GM19397 (cell line): ENCODE data around the gene APCDD1.
A peak's percentile ranks its signal among the peaks of the same experiment; 100 is the strongest.
"Not testable (repeated sequence)": the region's sequence is repeated elsewhere in the genome, so short reads cannot be mapped to it uniquely, and the experiment has no call there.

Experiments used
- ATAC-seq: cut with Tn5 transposase; IDR thresholded peaks from one replicate; pipeline ENCODE4 v1.9.1; 2021; ENCODE audit warnings: mild to moderate bottlenecking, moderate library complexity; ENCODE audit not compliant: unreplicated experiment

The APCDD1 gene

DNA sequence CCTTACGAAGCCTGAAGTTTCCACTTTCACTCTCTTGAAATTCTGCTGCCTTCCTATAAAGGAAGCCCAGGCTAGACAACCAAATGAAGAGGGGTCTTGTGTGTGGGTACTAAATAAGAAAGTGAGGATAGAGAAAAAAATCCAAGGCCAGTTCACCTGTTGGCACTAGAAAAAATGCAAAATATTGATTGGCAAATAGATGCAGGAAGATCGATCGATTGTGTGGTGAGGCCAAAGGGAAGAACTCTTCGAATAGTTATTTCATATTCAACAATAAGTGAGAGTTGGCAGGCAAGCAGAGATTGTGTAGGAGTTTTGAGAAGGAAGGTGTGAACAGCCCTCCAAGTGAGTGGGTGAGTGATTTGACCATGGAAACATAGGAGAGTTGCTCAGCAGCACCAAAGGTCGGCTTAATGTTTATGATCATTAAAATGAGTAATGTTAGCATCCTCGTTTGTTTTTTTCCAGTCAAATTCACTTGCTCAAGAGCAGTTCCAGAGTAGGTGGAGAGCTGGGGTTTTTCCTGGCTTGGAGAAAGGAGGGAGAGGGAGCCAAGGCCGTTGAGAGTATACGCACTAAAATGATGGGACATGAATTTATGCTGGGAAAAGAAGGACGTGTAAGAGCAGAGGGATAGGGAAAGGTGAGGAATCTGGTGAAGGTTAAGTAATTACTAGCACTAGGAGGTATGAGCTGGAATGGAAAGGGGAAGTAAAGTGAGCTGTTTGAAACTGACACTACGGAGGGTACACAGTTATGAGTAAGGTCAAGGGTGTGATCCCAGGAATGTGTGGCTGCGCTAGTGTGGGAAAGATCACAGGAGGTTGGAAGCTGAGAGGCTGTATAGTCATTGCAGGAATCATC is 70.3 kb downstream of the APCDD1 start:
- ATAC-seq: no peak

DNA sequence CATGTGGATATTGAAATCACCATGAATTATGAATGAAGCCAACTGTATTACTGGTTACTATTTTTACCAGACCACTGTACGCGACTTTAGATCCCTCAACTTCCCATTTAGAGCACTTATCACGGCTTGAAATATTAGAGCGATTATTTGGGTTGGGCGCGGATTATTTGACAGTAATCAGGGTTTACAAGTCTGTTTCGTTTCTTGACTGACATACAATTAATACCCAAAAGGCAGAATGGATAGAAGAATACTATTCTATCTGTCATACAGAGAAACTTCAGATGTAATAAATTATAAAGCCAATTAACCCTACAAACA is 70.9 kb downstream of the APCDD1 start:
- no peak for ATAC-seq

DNA sequence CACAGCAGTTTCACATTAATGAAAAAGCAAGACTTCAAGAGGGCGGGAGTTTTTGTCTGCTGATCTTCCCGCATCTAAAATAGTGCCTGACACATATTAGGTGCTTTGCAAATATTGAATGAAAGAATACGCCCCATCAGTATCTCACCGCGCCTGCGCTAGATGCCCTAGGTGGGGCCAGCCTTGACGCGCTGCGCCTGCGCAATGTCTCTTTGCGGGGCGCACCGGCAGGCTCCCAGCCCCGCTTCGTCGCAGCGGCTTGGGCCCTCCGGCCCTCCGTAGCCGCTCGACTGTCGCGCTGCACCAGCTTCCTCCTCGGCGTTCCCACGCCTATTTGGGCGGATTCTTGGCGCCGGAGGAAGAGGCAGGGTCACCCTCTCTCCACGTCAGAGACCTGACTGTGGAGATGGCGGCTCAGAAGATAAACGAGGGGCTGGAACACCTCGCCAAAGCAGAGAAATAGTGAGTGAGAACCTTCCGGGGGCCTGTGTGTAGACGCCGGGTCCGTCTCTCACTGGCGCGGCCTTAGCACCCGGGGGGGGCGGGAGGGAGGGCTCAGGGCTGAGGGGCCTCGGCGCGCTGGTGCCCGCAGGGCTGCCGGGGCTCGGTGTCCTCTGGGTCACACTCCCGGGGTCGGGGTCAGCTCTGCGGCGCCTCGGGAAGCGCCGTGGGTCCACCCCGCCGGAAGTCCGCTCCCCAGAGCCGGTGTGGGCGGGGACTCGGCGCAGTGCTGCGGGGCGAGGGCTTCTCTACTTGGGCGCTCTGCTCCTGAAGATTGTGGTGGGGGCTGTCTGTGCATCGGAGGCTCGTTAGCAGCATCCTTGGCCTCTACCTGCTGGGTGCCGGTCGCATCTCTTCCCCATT is 71.5 kb downstream of the APCDD1 start, which contains the start of gene NAPG:
TSS of gene NAPG (plus strand) at position 331 of the 864 bp plus-strand sequence. CDS start at position 407, 76 bp downstream.
- ATAC-seq: peak; percentile 83

DNA sequence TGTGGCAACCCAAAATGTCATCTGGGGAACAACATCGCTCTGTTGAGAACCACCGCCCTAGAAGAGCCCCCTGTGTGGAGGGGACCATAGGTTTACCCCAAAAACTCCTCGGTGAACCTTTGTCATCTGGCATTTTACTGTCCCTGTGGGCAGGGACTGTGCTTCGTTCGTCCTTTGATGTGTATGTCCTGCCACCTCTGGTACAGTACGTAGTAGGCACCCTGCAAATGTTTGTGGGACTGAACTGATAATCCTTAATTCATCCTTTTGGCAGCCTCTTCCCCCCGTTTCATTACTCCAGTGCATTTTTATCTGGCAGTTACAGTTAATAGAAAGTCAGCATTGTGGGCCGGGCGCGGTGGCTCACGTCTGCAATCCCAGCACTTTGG is 72.1 kb downstream of the APCDD1 start:
- peak; percentile 4 for ATAC-seq

DNA sequence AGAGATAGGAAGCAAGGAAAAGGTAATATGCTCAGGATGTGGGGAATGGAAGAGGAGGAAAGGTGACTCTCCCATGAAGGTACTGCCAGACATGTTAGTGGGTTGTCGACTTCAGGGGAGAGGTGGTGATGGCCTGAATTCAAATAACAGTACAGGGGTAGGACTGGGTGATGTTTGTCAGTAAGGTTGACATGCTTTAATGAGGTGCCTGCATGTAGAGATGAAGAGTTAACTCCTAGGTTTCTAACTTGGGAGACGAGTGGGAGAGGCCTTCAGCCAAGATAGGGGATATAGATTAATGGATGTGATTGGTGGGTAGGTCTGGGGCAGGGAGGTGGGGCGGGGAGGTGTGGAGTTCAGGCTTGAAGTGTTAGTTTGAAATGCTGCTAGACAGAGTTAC is 74.0 kb downstream of the APCDD1 start:
- ATAC-seq: no peak

DNA sequence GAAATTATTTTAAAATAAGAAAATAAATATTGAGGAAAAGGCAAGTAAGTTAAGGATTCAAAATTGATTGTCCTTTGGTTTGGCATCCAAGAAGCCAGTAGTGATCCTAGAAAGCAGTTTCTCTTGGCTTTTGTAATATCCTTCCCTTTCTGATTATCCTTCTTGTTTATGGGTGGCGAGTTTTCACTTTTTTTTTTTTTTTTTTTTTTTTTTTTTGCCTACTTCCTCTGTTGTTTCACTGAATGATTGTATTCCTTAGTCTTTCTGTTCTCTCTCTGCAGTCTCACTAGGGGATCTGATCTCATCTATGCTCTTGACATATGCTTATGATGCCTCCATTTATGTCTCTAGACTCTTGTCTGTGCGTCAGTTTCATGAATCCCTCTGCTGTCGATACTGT is 75.6 kb downstream of the APCDD1 start:
- no peak for ATAC-seq

DNA sequence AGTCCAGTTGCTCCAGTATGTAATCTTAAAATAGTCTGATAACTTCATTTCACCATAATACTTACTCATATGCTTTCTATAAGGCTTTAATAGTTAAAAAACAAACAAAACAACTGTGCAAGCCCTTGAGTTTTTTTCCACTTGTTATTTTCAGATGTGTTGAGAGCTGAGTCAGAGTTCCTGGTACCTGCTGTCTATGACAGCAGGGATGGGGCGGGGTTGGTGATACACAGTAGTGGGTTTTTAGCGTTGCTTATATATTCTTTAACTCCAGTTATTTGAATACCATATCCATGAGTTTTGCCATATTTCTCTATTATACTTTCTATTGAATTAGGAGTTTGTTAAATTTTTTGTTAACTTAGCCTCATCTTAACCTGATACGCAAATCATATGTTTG is 76.4 kb downstream of the APCDD1 start:
- no peak for ATAC-seq

DNA sequence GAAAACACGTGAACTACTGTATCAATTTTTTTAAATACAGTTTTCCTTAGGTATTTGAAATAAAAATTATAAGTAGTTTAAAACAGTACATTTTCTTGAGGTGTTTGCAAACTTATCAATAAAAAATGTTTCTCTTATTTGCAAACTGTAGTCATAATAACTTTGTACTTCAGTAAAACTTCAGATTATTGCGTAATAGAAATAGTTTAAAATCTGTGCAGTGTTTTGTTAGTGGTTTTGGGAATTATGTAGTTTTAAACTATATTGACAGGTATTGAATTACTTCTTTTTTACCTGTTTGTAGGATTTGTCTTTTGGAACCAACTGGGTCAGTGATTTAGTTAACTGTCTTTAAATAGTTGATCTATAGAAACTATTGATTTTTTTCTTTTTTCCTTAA is 78.7 kb downstream of the APCDD1 start:
- ATAC-seq: no peak

DNA sequence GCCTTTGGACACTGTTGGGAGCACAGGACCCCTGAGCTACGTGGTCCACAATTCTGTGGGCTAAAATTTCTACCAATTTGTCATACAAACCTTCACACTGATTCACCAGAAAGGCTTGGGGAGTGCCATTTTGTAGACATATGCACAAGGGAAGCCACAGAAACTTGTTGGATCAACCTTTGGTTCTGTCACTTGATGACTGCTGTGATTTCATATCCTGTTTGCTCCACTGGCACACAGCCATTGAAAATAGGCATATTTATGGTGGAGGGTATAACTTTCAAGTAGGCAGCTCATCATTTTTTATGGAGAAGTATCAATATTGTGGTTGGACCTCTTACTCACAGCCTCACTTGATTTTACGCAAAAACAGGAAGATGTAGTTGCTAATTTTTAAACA is 81.8 kb downstream of the APCDD1 start:
- ATAC-seq: no peak

DNA sequence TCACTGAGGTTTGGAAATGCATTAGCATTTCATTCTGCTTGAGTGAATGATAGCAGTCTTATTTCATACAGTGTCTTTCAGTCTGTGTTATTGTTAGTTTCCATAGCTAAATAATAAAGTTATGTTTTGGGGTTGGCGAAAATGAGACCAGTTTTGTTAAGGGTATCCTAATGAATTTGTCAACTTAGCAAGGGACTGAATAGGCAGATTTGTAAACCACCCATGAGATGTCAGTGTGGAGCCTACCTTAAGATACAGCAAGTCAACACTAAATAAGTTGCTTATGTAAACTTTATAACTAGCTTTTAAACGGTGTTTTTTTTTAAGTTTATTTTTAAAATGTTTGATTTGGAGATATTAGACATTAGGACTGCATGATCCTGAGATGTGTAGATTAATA is 83.3 kb downstream of the APCDD1 start:
- no peak for ATAC-seq

DNA sequence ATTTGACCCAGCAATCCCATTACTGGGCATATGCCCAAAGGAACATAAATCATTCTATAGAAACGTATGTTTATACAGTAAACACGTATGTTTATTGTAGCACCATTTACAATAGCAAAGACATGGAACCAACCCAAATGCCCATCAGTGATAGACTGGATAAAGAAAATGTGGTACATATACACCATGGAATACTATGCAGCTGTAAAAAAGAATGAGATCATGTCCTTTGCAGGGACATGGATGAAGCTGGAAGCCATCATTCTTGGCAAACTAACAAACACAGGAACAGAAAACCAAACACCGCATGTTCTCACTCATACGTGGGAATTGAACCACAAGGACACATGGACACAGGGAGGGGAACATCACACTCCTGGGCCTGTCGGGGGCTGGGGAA is 84.7 kb downstream of the APCDD1 start:
- not testable (repeated sequence) for ATAC-seq
